ENCODE results near the gene DDX47. TPM values are rescaled to one million over a fixed set of nuclear protein-coding genes. Genes with fewer than 3 reads are reported as not detected.

Gene DDX47
- total RNA-seq (10 to 100 TPM; 37.2 to 58.1 (median 45.2) TPM), polyA plus RNA-seq (10 to 100 TPM; 34.0 to 39.3 (median 35.3) TPM)
- long read RNA-seq, donor 1, transcript DDX47-202 (12 exons, 1,817 nt): major isoform, 14 of 15 reads
- long read RNA-seq, donor 1, partial matches to known transcripts: 0 of 15 reads
- long read RNA-seq, donor 1, other reads (novel, unspliced or antisense): 0 of 15 reads
- long read RNA-seq, donor 2, transcript DDX47-202 (12 exons, 1,817 nt): major isoform, 13 of 15 reads
- long read RNA-seq, donor 2, partial matches to known transcripts: 0 of 15 reads
- long read RNA-seq, donor 2, other reads (novel, unspliced or antisense): 0 of 15 reads

DNA sequence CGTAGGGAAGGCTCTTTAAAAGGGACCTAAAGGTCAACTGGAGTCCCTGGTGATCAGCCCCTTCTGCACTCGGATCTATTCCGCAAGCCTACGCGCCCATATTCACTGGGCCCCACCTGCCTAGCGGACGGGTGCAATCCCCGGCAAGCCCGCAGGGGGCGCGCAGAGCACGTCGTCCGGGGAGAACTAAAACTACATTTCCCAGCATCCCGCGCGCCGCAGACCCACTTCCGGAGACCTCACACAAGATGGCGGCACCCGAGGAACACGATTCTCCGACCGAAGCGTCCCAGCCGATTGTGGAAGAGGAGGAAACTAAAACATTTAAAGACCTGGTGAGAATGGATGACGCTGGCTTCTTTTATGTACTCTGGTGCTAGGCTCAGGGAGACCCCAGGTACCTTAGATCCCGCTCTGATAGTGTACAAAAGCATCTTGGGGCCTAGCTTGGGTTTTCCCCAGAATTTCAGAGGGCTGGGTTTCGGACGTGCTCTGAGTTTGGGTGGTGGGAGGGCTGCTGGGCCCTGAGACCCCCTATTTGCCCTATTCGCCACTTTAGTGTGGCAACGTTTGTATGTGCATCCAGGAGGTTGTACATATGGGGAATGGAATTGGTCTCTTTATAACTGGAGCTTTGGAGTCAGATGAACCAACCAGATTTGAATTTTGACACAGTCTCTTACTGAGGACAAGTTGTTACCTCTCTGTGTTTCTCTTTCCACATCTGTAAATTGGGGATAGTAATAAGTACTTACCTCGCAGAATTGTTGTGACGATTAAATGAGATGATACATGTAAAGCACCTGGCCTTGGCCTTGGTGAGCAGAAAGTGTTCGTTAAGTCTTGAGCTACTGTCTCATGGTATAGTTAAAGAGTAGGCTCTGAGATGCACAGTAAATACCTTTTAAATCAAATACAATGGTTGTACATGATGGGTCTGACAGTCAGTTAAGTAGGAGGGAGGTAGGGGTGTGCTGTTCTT, at the start of gene DDX47:
Gene DDX47, plus strand, starts transcription at position 227 of the 982 bp plus-strand sequence. Its CDS starts 22 bp downstream, at position 249.
- DNase-seq: peak; percentile 99
- Histone ChIP-seq H3K27me3 (replicated peaks in 1 of 7) (no peaks in the 10 kb centered on the region), H3K9me3 (no peaks in the 10 kb centered on the region), H3K27ac (peak within 1 kb of the TSS; percentile 58 to 85 (median 80)), H3K36me3 (peaks cover 0 to 39% (median 11%) of the 10 kb centered on the region in 6 donors), H3K4me1 (peaks cover 26 to 76% (median 55%) of the 10 kb centered on the region in 6 donors), H3K4me3 (peak within 1 kb of the TSS; percentile 47 to 97 (median 88))
- TF ChIP-seq POLR2AphosphoS5 (IDR thresholded peaks at IDR 0.05): peak; percentile 88 to 94 (median 93)
- peak in 2 of 3 donors; percentile 3 to 15 for TF ChIP-seq POLR2A (IDR thresholded peaks at IDR 0.05)
- TF ChIP-seq, protein P1, sequence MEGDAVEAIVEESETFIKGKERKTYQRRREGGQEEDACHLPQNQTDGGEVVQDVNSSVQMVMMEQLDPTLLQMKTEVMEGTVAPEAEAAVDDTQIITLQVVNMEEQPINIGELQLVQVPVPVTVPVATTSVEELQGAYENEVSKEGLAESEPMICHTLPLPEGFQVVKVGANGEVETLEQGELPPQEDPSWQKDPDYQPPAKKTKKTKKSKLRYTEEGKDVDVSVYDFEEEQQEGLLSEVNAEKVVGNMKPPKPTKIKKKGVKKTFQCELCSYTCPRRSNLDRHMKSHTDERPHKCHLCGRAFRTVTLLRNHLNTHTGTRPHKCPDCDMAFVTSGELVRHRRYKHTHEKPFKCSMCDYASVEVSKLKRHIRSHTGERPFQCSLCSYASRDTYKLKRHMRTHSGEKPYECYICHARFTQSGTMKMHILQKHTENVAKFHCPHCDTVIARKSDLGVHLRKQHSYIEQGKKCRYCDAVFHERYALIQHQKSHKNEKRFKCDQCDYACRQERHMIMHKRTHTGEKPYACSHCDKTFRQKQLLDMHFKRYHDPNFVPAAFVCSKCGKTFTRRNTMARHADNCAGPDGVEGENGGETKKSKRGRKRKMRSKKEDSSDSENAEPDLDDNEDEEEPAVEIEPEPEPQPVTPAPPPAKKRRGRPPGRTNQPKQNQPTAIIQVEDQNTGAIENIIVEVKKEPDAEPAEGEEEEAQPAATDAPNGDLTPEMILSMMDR (IDR thresholded peaks at IDR 0.05 in 8 of 11, conservative IDR thresholded peaks at IDR 0.05 in 3 of 11): peak; percentile 98 to 100 (median 99)
- WGBS, 5 donors: 2 to 3% (median 3%) methylated on average over 34 to 35 of the region's 35 CpGs
- intact Hi-C loops (cut with DNase I; ENCODE audit: low total_unique reads): no loop called here

DNA sequence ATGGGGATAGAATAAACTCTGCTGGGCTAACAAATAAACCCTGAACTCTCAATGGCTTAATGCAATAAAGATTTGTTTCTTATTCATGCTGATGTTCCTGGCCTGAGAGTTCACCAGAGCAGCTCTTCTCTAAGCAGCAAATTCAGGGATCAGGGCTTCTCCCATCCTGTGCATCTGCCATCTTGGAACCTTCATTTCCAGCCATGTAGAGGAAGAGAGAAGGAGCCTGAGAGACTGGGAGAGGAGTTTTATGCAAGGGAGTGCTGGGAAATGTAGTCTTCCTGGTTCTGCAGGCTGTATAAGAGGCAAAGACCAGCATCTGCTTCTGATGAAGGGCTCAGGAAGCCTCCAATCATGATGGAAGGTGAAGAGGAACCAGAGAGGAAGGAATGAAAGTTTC, 48.3 kb upstream of the DDX47 start:
- Histone ChIP-seq H3K36me3 (no peaks in the 10 kb centered on the region), H3K27me3 (replicated peaks in 1 of 7) (no peaks in the 10 kb centered on the region), H3K4me1 (no peaks in the 10 kb centered on the region), H3K9me3 (peaks cover 0 to 11% (median 6%) of the 10 kb centered on the region in 8 donors), H3K4me3 (no peak overlapping the region), H3K27ac (no peak overlapping the region)
- TF ChIP-seq POLR2AphosphoS5 (IDR thresholded peaks at IDR 0.05): no peak
- intact Hi-C loops (cut with DNase I; ENCODE audit: low total_unique reads): no loop called here
- DNase-seq: no peak

DNA sequence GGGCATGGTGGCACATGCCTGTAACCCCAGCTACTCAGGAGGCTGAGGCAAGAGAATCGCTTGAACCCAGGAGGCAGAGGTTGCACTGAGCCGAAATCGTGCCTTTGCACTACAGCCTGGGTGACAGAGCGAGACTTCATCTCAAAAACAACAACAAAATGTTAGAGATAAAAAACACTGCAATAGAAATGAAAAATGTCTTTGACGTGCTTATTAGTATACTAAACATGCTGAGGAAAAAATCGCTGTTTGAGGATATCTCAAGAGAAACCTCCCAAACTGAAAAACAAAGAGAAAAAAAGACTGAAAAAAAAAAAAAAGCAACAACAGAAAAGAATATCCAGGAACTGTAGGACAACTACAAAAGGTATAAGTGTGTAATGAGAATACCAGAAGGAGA, 42.9 kb upstream of the DDX47 start:
- no peak for TF ChIP-seq POLR2AphosphoS5 (IDR thresholded peaks at IDR 0.05)
- TF ChIP-seq, protein P1 (IDR thresholded peaks at IDR 0.05 in 8 of 11, conservative IDR thresholded peaks at IDR 0.05 in 3 of 11): no peak
- no peak for TF ChIP-seq POLR2A (IDR thresholded peaks at IDR 0.05)
- no peaks in the 10 kb centered on the region for H3K36me3 ChIP-seq
- DNase-seq: no peak
- no peaks in the 10 kb centered on the region for H3K27me3 ChIP-seq (replicated peaks in 1 of 7)
- intact Hi-C loops (cut with DNase I; ENCODE audit: low total_unique reads): no loop called here
- peaks cover 0 to 28% (median 22%) of the 10 kb centered on the region in 8 donors for H3K9me3 ChIP-seq
- H3K4me3 ChIP-seq: no peak overlapping the region
- H3K27ac ChIP-seq: no peak overlapping the region
- no peaks in the 10 kb centered on the region for H3K4me1 ChIP-seq
- WGBS, 5 donors: 95 to 98% (median 97%) methylated on average over 6 of the region's 6 CpGs

DNA sequence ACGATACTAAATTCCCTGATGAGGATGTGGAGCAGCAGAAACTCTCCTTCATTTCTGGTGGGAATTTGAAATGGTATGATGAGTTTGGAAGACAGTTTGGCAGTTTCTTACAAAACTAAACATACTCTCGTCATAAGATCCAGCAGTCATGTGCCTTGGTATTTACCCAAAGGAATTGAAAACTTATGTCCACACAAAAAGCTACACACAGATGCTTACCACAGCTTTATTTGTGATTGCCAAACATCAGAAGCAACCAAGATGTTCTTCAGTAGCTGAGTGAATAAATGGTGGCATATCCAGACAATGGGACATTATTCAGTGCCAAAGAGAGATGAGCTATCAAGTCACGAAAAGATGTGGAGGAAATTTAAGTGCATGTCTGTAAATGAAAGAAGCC, 38.4 kb upstream of the DDX47 start:
- peaks cover 0 to 8% (median 0%) of the 10 kb centered on the region in 6 donors for H3K4me1 ChIP-seq
- H3K27ac ChIP-seq: no peak overlapping the region
- H3K36me3 ChIP-seq: no peaks in the 10 kb centered on the region
- TF ChIP-seq, protein P1 (IDR thresholded peaks at IDR 0.05 in 8 of 11, conservative IDR thresholded peaks at IDR 0.05 in 3 of 11): no peak
- TF ChIP-seq POLR2AphosphoS5 (IDR thresholded peaks at IDR 0.05) (no peak), POLR2A (IDR thresholded peaks at IDR 0.05) (no peak)
- no peak overlapping the region for H3K4me3 ChIP-seq
- no peaks in the 10 kb centered on the region for H3K27me3 ChIP-seq (replicated peaks in 1 of 7)
- peaks cover 0 to 18% (median 15%) of the 10 kb centered on the region in 8 donors for H3K9me3 ChIP-seq
- WGBS, 5 donors: 62 to 97% (median 90%) methylated on average over 3 of the region's 3 CpGs
- DNase-seq: no peak
- intact Hi-C loops (cut with DNase I; ENCODE audit: low total_unique reads): no loop called here
